GM21737 (cell line): ENCODE data around the gene NPVF.

Experiments
- ATAC-seq: cut with Tn5 transposase; IDR thresholded peaks from one replicate; pipeline ENCODE4 v1.9.1; 2021; ENCODE audit warnings: mild to moderate bottlenecking, moderate library complexity; ENCODE audit not compliant: unreplicated experiment

NPVF gene

GRCh38 chr7:25235471-25235870, 7.2 kb upstream of the NPVF start:
- no peak for ATAC-seq

GRCh38 chr7:25234336-25234735, 6.0 kb upstream of the NPVF start:
- ATAC-seq, result no peak

DNA sequence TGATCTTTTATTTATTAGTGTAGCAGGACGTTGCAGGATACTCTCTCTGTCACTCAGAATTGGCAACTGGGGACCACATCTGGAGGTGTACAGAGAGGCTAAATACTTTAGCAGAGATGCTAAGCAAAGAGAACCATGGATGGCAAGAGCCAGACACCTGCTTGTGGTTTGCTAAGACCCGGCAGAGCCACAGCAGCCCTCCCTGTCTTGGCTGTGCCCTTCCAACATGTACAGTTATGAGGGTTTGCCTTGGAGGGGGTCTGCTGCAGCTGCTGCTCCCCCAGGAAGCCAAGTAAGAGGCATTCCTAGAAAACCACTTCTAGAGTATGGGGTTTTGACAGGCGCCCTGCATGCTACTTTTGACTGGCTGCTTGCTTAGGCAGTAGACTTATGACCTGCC, 5.1 kb downstream of the NPVF start:
- ATAC-seq, result no peak

- no peak for ATAC-seq
Measured at GRCh38 chr7:25222666-25223065, 5.6 kb downstream of the NPVF start.

DNA sequence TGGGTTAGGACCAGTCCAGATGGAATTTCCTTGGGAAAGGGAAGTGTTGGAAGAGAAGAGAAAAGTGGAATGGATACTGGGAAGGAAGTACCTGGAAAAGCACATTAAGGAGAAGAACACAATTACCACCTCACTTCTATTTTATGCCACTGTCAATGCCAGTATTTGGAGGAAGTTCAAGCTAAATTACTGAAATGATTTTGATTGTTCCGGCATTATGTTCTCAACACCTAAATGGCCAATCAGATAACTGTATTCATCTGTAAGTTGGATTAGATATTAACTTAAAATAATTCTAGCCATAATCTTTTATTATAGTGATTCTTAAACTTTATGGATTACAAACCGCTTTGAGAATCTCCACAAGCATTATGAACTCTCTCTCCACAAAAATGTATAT, 7.3 kb downstream of the NPVF start:
- ATAC-seq, result no peak

DNA sequence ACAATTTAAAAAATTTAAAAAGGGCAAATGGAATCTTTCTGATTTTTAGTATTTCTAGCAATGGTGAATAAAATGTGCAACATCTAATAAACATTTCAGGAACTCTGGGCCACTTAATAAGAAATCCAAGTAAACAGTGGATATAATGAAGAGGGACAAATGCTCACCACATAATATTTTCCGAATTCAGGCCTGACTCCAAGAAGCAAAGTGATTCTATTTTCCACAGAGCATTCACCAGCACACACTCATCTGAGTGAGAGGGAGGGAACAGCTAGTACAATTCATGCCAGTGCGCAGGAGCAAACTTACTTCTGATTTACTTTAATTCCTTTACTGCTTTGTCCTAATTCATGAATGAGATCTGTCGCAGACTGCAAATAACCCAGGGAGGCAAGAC, 10.1 kb downstream of the NPVF start:
- ATAC-seq, result no peak

GRCh38 chr7:25216837-25217236, 11.4 kb downstream of the NPVF start:
- ATAC-seq, result no peak

DNA sequence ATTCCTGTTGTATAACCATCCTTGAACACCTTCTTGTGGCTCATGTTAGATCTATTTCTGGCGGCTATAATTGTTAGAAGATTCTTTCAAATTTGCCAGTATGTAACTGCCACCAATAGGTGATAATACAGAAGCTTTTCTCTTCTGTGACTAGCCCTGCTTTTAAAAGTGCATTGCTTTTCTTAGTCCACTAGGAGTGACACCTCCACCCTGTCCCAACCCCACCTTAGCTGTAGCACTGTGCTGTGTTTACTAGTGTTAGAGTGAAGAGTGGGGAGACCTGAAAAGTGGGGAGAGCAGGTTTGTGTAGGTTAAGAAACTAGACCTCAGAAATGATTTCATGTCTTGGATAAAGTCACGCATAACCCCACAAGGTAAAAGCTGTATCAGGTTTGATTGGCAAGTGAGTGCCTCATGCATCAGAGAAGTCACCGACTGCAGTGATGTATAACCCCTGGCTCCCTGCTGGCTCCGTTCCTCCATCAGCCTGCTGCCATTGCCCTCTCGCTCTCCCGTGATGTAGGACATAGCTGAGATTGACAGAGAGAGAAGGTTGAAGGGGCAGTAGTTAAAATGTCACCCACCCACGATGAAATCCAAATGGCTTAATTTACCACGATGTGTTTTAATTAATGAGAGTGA, 12.5 kb downstream of the NPVF start:
- no peak for ATAC-seq

- ATAC-seq, result no peak
Measured at GRCh38 chr7:25208525-25209221, 19.6 kb downstream of the NPVF start.

- ATAC-seq, result no peak
Measured at GRCh38 chr7:25207887-25208286, 20.4 kb downstream of the NPVF start.

DNA sequence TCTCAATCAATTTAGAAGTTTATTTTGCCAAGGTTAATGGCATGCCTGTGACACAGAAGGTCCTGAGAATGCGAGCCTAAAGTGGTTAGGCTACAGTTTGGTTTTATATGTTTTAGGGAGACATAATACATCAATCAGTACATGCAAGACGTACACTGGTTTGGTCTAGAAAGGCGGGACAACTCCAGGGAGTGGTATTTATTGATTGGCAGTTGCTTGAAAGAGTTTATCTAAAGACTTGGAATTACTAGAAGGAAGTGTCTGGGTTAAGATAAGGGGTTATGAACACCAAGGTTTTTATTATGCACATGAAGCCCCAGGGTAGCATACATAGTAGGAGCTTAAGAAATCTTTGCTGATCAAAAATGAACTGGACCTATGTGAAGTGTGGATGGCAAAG, 21.5 kb downstream of the NPVF start:
- ATAC-seq, result no peak

GRCh38 chr7:25196132-25196896, 32.0 kb downstream of the NPVF start:
- no peak for ATAC-seq

- no peak for ATAC-seq
Measured at GRCh38 chr7:25194036-25194435, 34.2 kb downstream of the NPVF start.

GRCh38 chr7:25192043-25192442, 36.2 kb downstream of the NPVF start:
- no peak for ATAC-seq

DNA sequence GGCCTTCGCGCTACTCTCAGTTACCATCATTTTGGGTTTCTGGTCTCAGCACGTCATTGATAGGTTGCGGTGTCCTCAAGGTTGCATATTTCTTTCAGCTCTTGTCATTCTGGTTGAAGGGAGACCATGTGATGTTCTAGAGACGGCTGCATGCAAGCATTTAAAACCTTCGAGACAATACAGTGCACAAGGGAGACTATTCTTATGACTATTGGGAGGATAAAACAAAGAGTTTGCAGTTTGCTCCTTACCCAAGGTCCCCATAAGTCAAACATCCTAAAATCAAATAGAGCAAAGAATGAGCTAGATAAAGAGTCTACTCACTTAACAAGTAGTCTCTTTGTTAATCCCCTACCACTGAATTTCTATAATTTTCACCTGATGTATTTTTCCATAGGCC, 39.1 kb downstream of the NPVF start:
- no peak for ATAC-seq

- no peak for ATAC-seq
Measured at GRCh38 chr7:25187932-25188331, 40.4 kb downstream of the NPVF start.

DNA sequence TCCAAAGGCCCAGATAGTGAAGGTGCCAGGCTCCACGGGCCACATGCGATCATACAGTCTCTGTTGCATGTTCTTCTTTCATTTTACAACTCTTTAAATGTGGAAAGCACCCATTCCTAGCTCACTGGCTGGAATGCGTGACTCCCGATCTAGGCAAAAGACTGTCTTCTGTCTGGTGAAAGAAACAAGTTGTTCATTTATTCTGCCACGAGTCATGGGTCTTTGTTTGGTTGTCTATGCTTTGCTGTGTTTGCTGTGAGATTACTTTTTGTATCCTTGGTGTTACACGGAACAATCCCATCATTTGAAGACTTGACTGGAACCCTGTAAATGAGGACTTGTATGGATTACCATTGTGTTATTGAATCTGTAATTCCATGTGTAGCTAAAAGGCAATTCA, 41.9 kb downstream of the NPVF start:
- ATAC-seq, result no peak

- no peak for ATAC-seq
Measured at GRCh38 chr7:25181532-25181931, 46.8 kb downstream of the NPVF start.

DNA sequence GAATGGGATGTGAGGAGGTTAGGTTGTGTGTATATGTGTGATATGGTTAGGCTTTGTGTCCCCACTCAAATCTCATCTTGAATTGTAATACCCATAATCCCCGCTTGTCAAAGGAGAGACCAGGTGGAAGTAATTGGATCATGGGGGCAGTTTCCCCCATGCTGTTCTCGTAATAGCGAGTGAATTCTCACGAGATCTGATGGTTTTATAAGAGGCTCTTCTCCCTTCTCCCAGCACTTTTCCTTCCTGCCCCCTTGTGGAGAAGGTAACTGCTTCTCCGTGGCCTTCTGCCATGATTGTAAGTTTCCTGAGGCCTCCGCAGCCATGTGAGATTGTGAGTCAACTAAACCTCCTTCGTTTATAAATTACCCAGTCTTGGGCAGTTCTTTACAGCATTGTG, 47.3 kb downstream of the NPVF start:
- no peak for ATAC-seq

- ATAC-seq, result peak; percentile 28
Measured at GRCh38 chr7:25180592-25180923, 47.7 kb downstream of the NPVF start.

DNA sequence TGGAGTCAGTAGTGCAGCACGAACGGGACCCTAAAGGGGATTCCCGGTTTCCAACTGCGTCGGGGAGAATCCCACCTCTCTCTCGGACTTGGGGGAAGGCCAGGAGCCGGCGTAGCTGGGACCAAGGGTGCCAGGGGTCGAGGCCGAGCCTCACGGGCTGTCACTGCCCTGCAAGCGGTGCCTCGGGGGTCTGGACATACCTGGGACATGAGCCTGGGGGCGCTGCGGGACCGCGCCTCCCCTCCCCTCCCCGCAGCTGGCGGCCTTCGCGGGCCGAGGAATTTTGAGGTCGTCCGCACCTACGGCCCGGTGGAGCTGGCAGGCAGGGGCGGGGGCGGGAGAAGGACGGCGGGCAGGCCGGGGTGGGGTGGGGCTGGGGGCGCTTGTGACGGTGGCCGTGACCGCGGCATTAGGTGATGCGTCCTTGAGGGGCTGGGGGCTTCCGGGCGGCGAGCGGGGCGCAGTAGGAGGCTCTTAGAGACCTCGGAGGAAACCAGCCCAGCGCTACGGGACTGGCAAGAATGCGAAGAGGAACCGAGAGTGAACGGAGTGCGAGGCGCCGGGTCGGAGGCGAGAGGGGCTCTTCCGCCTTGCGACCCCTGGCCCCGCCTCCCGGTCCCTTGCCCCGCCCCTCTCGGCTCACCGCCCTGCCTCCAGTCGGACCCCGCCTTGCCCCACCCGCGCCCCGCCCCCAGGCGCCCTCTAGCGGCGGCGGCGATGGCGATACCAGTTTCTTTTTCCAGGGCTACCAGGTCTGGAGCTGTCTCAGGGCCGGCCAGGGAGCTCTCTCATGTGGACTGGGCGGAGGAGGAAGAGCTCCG, 48.3 kb downstream of the NPVF start:
- peak; percentile 96 for ATAC-seq
